Transverse colon (tissue), 4 donors: Measurements from ENCODE around the gene MLLT10.

Experiments used
- EP300 ChIP-seq: sonication (generic); formaldehyde crosslinking; IDR thresholded peaks from one replicate; pipeline ENCODE4 v1.6.1; 2017; ENCODE audit warnings: antibody characterized with exemption, low read depth
- POLR2A ChIP-seq: fragments of 450-650 bp; IDR thresholded peaks from one replicate; pipeline ENCODE4 v1.6.1; 2016; ENCODE audit warnings: antibody characterized with exemption, mild to moderate bottlenecking, moderate library complexity
- POLR2AphosphoS5 ChIP-seq, 3 donors: sonication (generic); formaldehyde crosslinking; IDR thresholded peaks; one replicate each; pipeline ENCODE4 v1.6.1; 2016; ENCODE audit warnings: antibody characterized with exemption in 3 of 3
- TF ChIP-seq, protein P1 (sequence below), 5 experiments: fragments of 200-600 bp in 3 of 5; fragments of 450-650 bp in 2 of 5; sonication (generic) in 3 of 5; IDR thresholded peaks; 1 replicate in 2 of 5; 2 replicates in 3 of 5; pipeline ENCODE4 v1.5.1; 2016 to 2017; ENCODE audit warnings: antibody characterized with exemption in 5 of 5, inconsistent platforms in 3 of 5, mild to moderate bottlenecking in 2 of 5, moderate library complexity in 1 of 5

DNA sequence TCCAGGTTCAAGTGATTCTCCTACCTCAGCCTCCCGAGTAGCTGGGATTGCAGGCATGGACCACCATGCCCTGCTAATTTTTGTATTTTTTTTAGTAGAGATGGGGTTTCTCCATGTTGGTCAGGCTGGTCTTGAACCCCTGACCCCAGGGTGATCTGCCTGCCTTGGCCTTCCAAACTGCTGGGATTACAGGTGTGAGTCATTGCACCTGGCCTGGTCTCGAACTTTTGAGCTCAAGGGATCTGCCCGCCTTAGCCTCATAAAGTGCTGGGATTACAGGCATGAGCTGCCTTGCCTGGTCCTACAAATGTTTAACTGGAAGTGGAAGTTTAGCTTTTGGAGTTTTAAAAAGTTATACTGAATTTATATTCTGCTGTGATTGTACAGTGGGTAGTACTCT, 2.8 kb downstream of the MLLT10 start:
- TF ChIP-seq, protein P1, sequence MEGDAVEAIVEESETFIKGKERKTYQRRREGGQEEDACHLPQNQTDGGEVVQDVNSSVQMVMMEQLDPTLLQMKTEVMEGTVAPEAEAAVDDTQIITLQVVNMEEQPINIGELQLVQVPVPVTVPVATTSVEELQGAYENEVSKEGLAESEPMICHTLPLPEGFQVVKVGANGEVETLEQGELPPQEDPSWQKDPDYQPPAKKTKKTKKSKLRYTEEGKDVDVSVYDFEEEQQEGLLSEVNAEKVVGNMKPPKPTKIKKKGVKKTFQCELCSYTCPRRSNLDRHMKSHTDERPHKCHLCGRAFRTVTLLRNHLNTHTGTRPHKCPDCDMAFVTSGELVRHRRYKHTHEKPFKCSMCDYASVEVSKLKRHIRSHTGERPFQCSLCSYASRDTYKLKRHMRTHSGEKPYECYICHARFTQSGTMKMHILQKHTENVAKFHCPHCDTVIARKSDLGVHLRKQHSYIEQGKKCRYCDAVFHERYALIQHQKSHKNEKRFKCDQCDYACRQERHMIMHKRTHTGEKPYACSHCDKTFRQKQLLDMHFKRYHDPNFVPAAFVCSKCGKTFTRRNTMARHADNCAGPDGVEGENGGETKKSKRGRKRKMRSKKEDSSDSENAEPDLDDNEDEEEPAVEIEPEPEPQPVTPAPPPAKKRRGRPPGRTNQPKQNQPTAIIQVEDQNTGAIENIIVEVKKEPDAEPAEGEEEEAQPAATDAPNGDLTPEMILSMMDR (IDR thresholded peaks at IDR 0.05) = no peak
- no peak for TF ChIP-seq POLR2AphosphoS5 (IDR thresholded peaks at IDR 0.05)
- TF ChIP-seq EP300 = no peak
- no peak for TF ChIP-seq POLR2A
